H54 (cell line): ENCODE results near the gene ULK4.

Source experiments
- DNase-seq: peaks from one replicate; pipeline ENCODE4 v3.0.0; 2011; ENCODE audit warnings: low spot score, mixed read lengths; ENCODE audit not compliant: insufficient read length
- FAIRE-seq: peaks from 3 replicates; lab custom pipeline; 2011; peaks lifted over from hg19 to GRCh38; lab: Jason Lieb, UNC
- POLR2A ChIP-seq: IDR thresholded peaks from 2 replicates; pipeline ENCODE4 v1.6.1; 2011; ENCODE audit warnings: low read depth, mild to moderate bottlenecking, low read length

The ULK4 gene

GRCh38 chr3:41521010-41521655 lies 440.8 kb downstream of the ULK4 start:
- TF ChIP-seq POLR2A: no peak
- DNase-seq (no peak), FAIRE-seq (no peak)

DNA sequence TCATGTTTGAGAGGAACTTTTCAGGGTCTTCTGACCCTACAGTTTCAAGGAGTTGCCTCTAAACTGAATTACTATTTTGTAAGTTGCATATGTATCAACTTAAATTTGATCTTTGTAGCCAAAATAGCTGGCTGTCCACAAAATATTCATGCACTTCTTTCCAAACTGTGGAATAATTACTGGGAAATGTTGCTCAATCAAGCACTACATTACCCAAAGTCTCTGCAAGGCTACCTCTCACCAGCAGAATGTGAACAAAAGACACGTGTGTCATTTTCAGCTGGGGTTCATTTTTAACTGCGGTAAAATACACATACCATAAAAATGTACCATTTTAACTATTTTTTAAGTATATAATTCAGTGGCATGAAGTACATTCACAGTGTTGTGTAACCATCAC lies 442.2 kb downstream of the ULK4 start:
- no peak for TF ChIP-seq POLR2A
- FAIRE-seq: no peak
- no peak for DNase-seq

DNA sequence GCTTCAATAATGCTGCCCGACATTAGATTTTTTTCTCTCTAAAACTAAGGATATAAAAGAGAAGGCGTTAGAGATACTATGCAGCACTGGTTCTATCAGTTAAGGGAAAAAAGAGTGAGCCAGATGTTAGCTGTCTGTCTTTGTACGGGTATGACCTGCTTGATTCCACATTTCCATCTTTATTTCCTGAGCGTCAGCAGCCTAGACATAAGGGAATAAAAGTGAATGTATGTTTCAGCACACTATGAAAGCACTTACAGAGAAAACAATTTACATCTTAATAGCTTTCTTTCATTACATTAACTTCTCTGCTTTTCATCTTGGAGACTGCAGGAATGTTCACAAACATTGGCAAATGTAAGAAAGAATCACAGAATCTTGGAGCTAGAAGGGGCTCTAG lies 443.3 kb downstream of the ULK4 start:
- DNase-seq (no peak), FAIRE-seq (no peak)
- no peak for TF ChIP-seq POLR2A

- TF ChIP-seq POLR2A: no peak
- FAIRE-seq: peak; percentile 15
- no peak for DNase-seq
Observed at GRCh38 chr3:41508063-41508696, 453.7 kb downstream of the ULK4 start.

GRCh38 chr3:41507336-41508062 lies 454.4 kb downstream of the ULK4 start:
- no peak for FAIRE-seq
- DNase-seq: no peak
- no peak for TF ChIP-seq POLR2A

DNA sequence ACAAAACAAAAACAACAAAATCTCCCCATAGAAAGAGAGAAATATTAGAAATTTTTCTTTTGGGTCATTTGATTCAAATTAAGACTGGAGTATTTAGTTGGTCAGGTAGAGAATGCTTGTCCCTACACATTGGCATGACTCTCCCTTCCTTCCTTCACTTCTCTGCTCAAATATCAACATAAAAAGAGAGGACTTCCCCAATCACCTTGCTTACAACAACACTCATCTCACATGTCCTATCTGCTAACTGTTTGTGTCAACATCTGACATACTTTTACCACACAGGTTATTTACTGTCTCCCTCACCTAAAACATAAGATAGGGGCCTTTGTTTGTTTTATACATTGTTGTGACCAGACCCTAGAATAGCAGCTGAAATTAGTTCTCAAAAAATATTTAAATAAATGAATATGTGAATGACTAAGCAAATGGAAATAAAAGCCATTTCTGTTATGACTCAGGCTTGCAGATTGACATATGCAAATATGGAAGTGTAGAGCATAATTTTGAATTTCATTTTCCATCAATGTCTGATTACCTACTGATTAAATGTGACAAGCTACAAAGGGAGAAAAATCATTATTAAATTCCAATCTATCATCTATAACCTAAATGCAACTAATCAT lies 457.8 kb downstream of the ULK4 start:
- no peak for DNase-seq
- TF ChIP-seq POLR2A: no peak
- no peak for FAIRE-seq

DNA sequence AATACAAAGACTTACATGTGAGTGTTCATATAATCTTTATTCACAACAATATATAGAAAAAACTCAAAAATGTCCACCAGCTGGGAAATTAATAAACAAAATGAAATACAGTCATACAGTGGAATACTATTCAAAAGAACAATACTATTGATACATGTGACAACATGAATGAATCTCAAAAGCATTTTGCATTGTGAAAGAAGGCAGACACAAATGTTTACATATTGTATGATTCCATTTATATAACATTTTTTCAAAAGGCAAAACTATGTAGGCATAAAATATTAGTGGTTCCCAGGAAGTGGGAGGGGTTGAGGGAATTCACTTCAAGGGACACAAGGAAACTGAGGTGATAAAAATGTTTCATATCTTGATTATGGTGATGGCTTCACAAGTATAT lies 459.4 kb downstream of the ULK4 start:
- DNase-seq (no peak), FAIRE-seq (no peak)
- TF ChIP-seq POLR2A: no peak

- FAIRE-seq (no peak), DNase-seq (no peak)
- TF ChIP-seq POLR2A: no peak
Observed at GRCh38 chr3:41502023-41502422, 459.9 kb downstream of the ULK4 start.

DNA sequence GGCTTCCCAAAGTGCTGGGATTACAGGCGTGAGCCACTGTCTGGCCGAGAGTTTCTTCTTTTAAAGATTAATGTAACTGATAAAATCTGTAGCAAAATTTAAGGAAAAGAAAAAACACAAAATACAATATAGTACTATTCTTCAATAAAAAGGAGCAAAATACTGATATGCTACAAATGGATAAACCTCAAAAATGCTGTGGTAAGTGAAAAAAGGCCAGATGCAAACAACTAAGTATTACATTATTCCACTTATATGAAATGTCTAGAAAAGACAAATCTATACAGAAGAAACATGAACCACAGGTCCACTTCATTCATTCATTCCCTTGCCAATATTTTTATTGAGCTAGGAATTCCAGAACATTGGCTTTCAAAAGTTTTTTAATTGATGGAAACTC lies 463.1 kb downstream of the ULK4 start:
- DNase-seq: no peak
- no peak for TF ChIP-seq POLR2A
- peak; percentile 6 for FAIRE-seq

GRCh38 chr3:41490360-41490759 lies 471.5 kb downstream of the ULK4 start:
- no peak for FAIRE-seq
- DNase-seq: no peak
- TF ChIP-seq POLR2A: no peak

DNA sequence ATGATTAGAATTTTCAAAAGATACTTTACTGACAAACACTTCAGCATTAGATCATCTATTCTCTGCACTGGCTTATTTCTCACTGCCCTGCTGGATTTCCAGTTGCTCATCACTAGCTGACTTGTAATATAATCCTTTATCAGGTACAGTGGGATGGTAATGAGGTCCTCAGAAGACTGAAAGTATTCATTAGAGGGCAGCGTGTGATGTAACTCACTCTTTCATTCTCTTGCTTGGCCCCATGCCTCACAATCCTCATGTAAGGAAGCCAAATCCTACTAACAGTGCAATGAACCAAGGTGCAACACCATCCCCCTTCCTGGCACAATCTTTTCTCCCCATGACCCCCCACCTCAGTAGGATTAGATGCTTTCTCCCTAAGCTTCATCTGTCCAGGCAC lies 472.7 kb downstream of the ULK4 start:
- FAIRE-seq (no peak), DNase-seq (no peak)
- TF ChIP-seq POLR2A: no peak

- FAIRE-seq (no peak), DNase-seq (no peak)
- TF ChIP-seq POLR2A: no peak
Observed at GRCh38 chr3:41488501-41488900, 473.4 kb downstream of the ULK4 start.

GRCh38 chr3:41485484-41485883 lies 476.4 kb downstream of the ULK4 start:
- FAIRE-seq: no peak
- TF ChIP-seq POLR2A: no peak

GRCh38 chr3:41482134-41482533 lies 479.8 kb downstream of the ULK4 start:
- no peak for FAIRE-seq
- DNase-seq: no peak

More at GRCh38 chr3:41485484-41485883, 476.4 kb downstream of the ULK4 start:
- DNase-seq: no peak

More at GRCh38 chr3:41482134-41482533, 479.8 kb downstream of the ULK4 start:
- no peak for TF ChIP-seq POLR2A
